Measurements from ENCODE around the gene SND1.
A peak's percentile ranks its signal among the peaks of the same experiment; 100 is the strongest.

The SND1 gene

GRCh38 chr7:128135515-128136214 is 483.7 kb downstream of the SND1 start:
- TF ChIP-seq CREB1 (IDR thresholded peaks at IDR 0.05; ENCODE audit: low read depth), result no peak
- TF ChIP-seq FOXM1 (IDR thresholded peaks at IDR 0.05; ENCODE audit: borderline replicate concordance, low read depth), result no peak
- peak; percentile 48; the same call in 1 of the 2 replicates for TF ChIP-seq EP300 (IDR thresholded peaks at IDR 0.05; ENCODE audit: borderline replicate concordance)
- peak; percentile 68; the same call in 1 of the 2 replicates for TF ChIP-seq RAD21 (IDR thresholded peaks at IDR 0.05; ENCODE audit: low read depth)
- no peak for TF ChIP-seq CEBPB (IDR thresholded peaks at IDR 0.05)
- TF ChIP-seq NFIC (IDR thresholded peaks at IDR 0.05), result 0 out of 2 replicates have a peak, but pooled peaks have one; percentile 19
- TF ChIP-seq REST (IDR thresholded peaks at IDR 0.05; ENCODE audit: low read depth), result no peak; the same call in 1 of the 2 replicates
- TF ChIP-seq ZBTB7A (IDR thresholded peaks at IDR 0.05; ENCODE audit: low read depth), result peak; percentile 69
- TF ChIP-seq, protein P1, sequence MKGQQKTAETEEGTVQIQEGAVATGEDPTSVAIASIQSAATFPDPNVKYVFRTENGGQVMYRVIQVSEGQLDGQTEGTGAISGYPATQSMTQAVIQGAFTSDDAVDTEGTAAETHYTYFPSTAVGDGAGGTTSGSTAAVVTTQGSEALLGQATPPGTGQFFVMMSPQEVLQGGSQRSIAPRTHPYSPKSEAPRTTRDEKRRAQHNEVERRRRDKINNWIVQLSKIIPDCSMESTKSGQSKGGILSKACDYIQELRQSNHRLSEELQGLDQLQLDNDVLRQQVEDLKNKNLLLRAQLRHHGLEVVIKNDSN (IDR thresholded peaks at IDR 0.05), result peak; percentile 76
- TF ChIP-seq YY1 (IDR thresholded peaks at IDR 0.05; ENCODE audit: low read depth), result no peak
- TF ChIP-seq EGR1 (IDR thresholded peaks at IDR 0.05), result peak; percentile 90
- TF ChIP-seq, protein P2, sequence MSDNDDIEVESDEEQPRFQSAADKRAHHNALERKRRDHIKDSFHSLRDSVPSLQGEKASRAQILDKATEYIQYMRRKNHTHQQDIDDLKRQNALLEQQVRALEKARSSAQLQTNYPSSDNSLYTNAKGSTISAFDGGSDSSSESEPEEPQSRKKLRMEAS (IDR thresholded peaks at IDR 0.05), result peak; percentile 97
- no peak for TF ChIP-seq TEAD4 (IDR thresholded peaks at IDR 0.05)
- no peak for TF ChIP-seq TCF12 (IDR thresholded peaks at IDR 0.05; ENCODE audit: low read depth)
- no peak for TF ChIP-seq TAF1 (IDR thresholded peaks at IDR 0.05; ENCODE audit: low read depth)

GRCh38 chr7:128136215-128136597 is 484.2 kb downstream of the SND1 start:
- TF ChIP-seq NFIC (IDR thresholded peaks at IDR 0.05) (no peak), EGR1 (IDR thresholded peaks at IDR 0.05) (no peak), TCF12 (IDR thresholded peaks at IDR 0.05; ENCODE audit: low read depth) (no peak), CREB1 (IDR thresholded peaks at IDR 0.05; ENCODE audit: low read depth) (no peak), TEAD4 (IDR thresholded peaks at IDR 0.05) (no peak)

GRCh38 chr7:128137181-128137580 is 485.2 kb downstream of the SND1 start:
- TF ChIP-seq FOXM1 (IDR thresholded peaks at IDR 0.05; ENCODE audit: borderline replicate concordance, low read depth) (no peak), EGR1 (IDR thresholded peaks at IDR 0.05) (no peak), TEAD4 (IDR thresholded peaks at IDR 0.05) (peak; percentile 43; the same call in 1 of the 2 replicates), CREB1 (IDR thresholded peaks at IDR 0.05; ENCODE audit: low read depth) (no peak), YY1 (IDR thresholded peaks at IDR 0.05; ENCODE audit: low read depth) (no peak), CEBPB (IDR thresholded peaks at IDR 0.05) (no peak), RAD21 (IDR thresholded peaks at IDR 0.05; ENCODE audit: low read depth) (no peak), EP300 (IDR thresholded peaks at IDR 0.05; ENCODE audit: borderline replicate concordance) (no peak), REST (IDR thresholded peaks at IDR 0.05; ENCODE audit: low read depth) (no peak), TAF1 (IDR thresholded peaks at IDR 0.05; ENCODE audit: low read depth) (no peak), NFIC (IDR thresholded peaks at IDR 0.05) (no peak), ZBTB7A (IDR thresholded peaks at IDR 0.05; ENCODE audit: low read depth) (no peak)
- TF ChIP-seq, protein P2 (IDR thresholded peaks at IDR 0.05), result peak; percentile 64
- TF ChIP-seq, protein P1 (IDR thresholded peaks at IDR 0.05), result no peak

GRCh38 chr7:128139406-128139805 is 487.4 kb downstream of the SND1 start:
- TF ChIP-seq EGR1 (IDR thresholded peaks at IDR 0.05), result no peak
- no peak for TF ChIP-seq ZBTB7A (IDR thresholded peaks at IDR 0.05; ENCODE audit: low read depth)
- no peak for TF ChIP-seq FOXM1 (IDR thresholded peaks at IDR 0.05; ENCODE audit: borderline replicate concordance, low read depth)
- TF ChIP-seq, protein P2 (IDR thresholded peaks at IDR 0.05), result no peak
- TF ChIP-seq CEBPB (IDR thresholded peaks at IDR 0.05), result no peak
- no peak for TF ChIP-seq RAD21 (IDR thresholded peaks at IDR 0.05; ENCODE audit: low read depth)
- no peak for TF ChIP-seq EP300 (IDR thresholded peaks at IDR 0.05; ENCODE audit: borderline replicate concordance)
- TF ChIP-seq NFIC (IDR thresholded peaks at IDR 0.05), result no peak
- TF ChIP-seq YY1 (IDR thresholded peaks at IDR 0.05; ENCODE audit: low read depth), result no peak

- TF ChIP-seq ZBTB7A (IDR thresholded peaks at IDR 0.05; ENCODE audit: low read depth), result no peak
- TF ChIP-seq YY1 (IDR thresholded peaks at IDR 0.05; ENCODE audit: low read depth), result no peak
- no peak for TF ChIP-seq CEBPB (IDR thresholded peaks at IDR 0.05)
- TF ChIP-seq EP300 (IDR thresholded peaks at IDR 0.05; ENCODE audit: borderline replicate concordance), result no peak
Observed at GRCh38 chr7:128141683-128142195, 489.7 kb downstream of the SND1 start.

Measured in Ishikawa (cell line).